Activated T-cell treated with anti-CD3 and anti-CD28 coated beads for 4 hours (primary cell): ENCODE measurements around the gene MYO1E.

ENCODE experiments used
- DNase-seq: peaks from one replicate; pipeline ENCODE4 v3.0.0-alpha.2; 2020

MYO1E gene

GRCh38 chr15:59221511-59222505 lies 150.9 kb downstream of the MYO1E start:
- DNase-seq: no peak

DNA sequence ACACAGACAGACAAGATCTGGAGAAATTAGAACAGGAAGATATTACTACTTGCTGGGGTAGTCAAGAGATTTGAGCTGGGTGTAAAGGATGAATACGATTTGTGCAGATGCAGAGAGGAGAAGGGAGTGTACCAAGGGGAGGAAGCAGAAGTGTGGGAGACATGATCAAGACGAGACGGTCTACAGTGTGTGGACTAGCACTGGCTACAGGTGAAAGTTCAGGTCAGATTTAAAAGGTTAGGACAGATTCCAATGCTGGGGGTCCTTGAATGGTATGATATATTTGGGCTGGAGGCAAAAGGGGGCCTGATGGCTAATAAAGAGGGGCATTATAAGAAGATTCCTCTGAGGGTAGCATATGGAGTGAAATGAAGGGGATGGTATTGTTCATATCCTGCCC lies 154.0 kb downstream of the MYO1E start:
- DNase-seq: no peak

DNA sequence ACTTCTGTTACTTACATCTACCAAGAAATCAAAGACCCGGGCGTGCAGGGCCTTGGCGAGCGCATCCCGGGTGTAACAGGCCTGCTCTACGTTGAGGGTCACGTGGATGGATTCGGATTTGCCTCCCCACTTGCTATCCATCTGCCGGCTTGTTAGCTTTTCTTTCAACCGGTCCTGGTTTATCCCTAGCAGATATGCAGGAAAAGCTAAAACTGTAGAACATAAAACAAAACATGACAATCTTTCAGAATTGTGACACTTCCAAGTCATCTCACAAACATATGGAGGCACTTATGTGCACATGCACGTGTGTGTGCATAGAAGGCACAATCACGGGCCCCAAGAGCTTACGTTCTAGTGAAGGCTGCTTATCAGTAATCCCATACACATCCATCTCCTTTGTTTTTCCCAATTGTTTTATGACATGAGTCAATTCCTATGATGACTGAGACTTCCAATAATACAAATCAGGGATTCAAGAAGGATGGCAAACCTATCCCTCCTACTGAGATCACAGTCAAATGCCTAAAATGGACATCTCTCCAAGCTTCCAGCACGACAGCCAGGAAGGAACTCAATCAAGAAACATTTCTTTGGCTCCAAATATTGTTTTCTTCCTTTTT lies 154.7 kb downstream of the MYO1E start:
- DNase-seq: no peak

DNA sequence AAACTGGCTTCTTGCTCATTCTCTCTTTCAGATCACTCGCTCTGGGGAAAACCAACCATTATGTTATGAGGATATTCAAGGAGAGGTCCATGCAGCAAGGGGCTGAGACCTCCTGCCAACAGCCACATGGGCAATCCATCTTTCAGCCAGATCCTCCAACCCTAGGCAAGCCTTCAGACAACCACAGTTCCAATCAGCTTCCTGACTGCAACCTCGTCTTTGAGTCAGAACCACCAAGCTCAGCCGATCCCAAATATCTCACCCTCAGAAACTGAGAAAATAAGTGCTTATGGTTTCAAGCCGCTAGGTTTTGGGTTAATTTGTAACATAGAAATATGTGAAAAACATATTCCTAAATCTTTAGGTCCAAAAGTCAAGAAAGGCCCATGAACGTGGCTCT lies 155.8 kb downstream of the MYO1E start:
- DNase-seq: no peak

DNA sequence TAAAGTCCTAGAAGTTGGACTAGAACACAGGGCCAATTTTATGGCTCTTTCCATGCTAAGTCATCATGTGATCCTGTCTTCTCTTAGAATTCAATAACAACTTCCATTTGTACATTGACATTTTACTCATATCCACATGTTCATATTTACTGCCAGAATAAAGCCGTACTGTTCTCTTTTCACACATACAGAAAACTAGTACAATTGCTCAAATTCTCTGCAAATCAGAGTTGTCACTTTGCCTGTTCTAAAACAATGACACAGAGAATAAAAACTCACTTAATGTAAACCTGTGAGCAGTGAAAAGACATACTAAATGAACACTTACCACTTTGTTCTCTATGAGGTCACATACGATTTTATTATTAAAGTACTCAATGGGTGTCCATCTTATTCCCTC lies 162.5 kb downstream of the MYO1E start:
- no peak for DNase-seq

- no peak for DNase-seq
Observed at GRCh38 chr15:59208613-59209249, 163.9 kb downstream of the MYO1E start.

- no peak for DNase-seq
Observed at GRCh38 chr15:59206623-59207183, 166.0 kb downstream of the MYO1E start, which contains the start of gene LDHAL6B. Gene LDHAL6B (plus strand): TSS chr15:59206843. CDS start chr15:59206941, 98 bp downstream.

- no peak for DNase-seq
Observed at GRCh38 chr15:59205839-59206622, 166.6 kb downstream of the MYO1E start.

DNA sequence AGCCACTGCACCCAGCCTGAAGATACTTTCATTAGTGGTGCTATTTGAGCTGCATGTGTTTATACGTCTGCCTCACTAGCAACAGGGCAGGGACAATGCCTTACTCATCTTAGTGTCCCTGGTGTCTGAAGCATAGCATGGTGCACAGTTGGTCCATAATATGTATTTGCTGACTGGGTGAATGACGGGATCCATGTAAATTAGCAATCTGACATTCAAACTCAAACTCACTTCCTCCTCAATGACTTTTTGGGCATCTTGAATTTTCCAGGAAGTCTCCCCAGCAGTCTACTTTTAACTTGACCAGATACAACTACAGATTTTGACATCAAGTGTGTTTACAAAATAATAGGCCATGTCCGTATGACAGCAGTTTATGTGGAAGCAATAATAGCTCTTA lies 169.0 kb downstream of the MYO1E start:
- no peak for DNase-seq

DNA sequence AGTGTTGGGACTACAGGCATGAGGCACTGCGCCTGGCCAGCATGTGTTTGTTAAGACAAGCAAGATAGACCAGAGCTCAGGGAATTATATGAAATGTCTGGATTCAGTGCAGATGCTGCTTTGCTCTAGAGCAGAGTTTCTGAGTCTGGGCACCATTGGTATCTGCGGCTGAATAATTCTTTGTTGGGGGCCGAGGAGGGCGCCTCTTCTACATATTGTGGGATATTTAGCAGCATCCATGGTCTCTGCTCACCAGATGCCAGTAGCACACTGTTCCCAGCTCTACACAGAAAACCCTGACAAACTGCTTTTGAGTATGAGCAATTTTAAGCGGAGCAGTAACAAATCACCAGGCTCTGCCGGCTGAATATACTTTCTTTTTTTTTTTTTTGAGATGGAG lies 169.7 kb downstream of the MYO1E start:
- no peak for DNase-seq

- no peak for DNase-seq
Observed at GRCh38 chr15:59200560-59200959, 172.1 kb downstream of the MYO1E start.

- DNase-seq: no peak
Observed at GRCh38 chr15:59199626-59200465, 172.8 kb downstream of the MYO1E start.

GRCh38 chr15:59197454-59197853 lies 175.2 kb downstream of the MYO1E start:
- no peak for DNase-seq

DNA sequence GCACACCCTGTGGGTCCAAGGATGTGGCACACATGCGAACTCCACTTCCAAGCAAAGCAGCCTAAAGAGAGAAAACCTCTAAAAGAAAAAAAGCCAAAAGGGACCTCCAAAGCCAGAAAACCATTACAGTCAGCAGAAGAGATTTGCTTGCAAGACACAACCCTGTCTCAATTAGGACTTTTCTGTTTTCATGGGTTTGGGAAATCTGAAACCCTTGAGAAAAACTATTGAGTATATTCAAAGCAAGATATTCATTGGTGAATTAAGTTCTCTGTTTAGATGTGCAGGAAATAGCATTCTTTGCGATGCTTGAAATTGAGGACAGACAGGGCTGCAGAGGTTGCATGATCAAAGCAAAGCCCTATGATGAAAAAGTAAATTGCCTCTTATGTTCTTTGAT lies 176.3 kb downstream of the MYO1E start:
- no peak for DNase-seq

DNA sequence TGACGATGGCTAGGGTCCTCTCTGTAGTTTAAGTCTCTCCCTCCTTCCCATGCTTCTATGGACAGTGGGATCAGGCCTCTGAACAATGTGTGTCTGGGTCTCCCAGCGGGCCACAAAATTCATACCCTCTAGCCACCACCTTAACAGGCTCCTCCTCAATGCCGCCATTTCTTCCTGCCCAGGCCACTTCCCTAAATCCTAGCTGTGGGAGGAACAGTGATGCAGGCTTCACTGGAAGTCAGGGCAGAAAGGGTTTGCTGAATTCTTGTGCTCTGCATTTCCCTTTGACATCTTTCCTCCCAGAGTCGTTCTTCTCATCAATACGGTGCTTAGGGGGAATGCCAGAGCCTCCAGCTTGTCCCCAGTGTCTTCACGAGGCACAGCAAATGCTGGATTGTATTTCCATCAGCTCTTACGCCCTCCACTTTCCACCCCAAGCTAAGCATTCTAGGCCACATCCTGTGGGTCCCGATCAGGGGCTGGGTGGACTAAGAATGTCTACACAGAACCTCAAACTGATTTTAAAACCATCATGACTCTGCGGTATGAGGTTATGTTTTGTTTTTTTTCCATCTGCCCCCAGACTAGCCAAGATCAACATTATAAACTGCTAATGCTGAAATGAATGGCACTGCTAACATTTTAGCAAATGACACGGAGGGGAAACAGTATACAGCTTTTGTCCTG lies 177.9 kb downstream of the MYO1E start:
- DNase-seq: no peak

GRCh38 chr15:59191855-59192237 lies 180.8 kb downstream of the MYO1E start:
- DNase-seq: no peak

- DNase-seq: no peak
Observed at GRCh38 chr15:59190291-59190690, 182.4 kb downstream of the MYO1E start.

GRCh38 chr15:59189241-59189640 lies 183.4 kb downstream of the MYO1E start:
- no peak for DNase-seq

- DNase-seq: no peak
Observed at GRCh38 chr15:59186501-59186900, 186.2 kb downstream of the MYO1E start.

DNA sequence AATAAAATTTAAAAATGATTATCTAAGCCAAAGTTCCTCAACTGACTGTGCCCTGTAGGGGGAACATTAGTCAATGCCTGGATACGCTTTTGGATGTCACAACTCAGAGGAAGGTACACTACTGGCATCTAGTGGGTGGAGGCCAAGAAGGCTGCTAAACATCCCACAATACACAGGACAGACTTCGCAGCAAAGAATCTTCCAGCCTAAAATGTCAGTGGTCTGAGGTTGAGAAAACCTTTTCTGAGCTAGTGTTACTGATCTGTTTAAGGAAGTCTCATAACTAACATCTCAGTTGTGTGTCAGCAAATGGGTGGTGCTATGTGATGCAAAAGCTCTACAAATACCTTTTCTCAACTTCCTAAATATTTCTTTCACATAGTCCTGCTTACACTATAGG lies 186.9 kb downstream of the MYO1E start:
- DNase-seq: no peak
